Neural cell (in vitro differentiated cells): Measurements from ENCODE around the gene PTTG1IP2. TPM values are rescaled to one million over a fixed set of nuclear protein-coding genes. Genes with fewer than 3 reads are reported as not detected.

Experiments used
- H2AFZ ChIP-seq: fragments of 200-600, 300-800 bp; sonication (generic), shearing (Covaris generic); 2 replicates; pipeline ENCODE4 v1.6.0; 2014; ENCODE audit warnings: low read depth, mild to moderate bottlenecking, antibody characterized with exemption, low read length, moderate library complexity
- H3F3A ChIP-seq: fragments of 200-600 bp; shearing (Covaris generic); 2 replicates; pipeline ENCODE4 v1.6.1; 2016; ENCODE audit warnings: mild to moderate bottlenecking, moderate library complexity, mixed read lengths, antibody characterized with exemption, low read length; ENCODE audit not compliant: insufficient read depth, poor library complexity, severe bottlenecking
- H3K27ac ChIP-seq: fragments of 200-600, 300-800 bp; sonication (generic), shearing (Covaris generic); 2 replicates; pipeline ENCODE4 v1.5.1; 2014; ENCODE audit warnings: mild to moderate bottlenecking, low read length, moderate library complexity
- H3K27me3 ChIP-seq: fragments of 300-800, 200-600 bp; sonication (generic), shearing (Covaris generic); 2 replicates; pipeline ENCODE4 v1.6.0; 2014; ENCODE audit warnings: mild to moderate bottlenecking, low read depth, low read length, moderate library complexity; ENCODE audit not compliant: insufficient read depth
- H3K36me3 ChIP-seq: fragments of 300-800, 200-600 bp; sonication (generic), shearing (Covaris generic); 2 replicates; pipeline ENCODE4 v1.5.1; 2014; ENCODE audit warnings: mild to moderate bottlenecking, antibody characterized with exemption, low read length, moderate library complexity; ENCODE audit not compliant: insufficient read depth
- H3K4me2 ChIP-seq: fragments of 300-800, 200-600 bp; sonication (generic), shearing (Covaris generic); 2 replicates; pipeline ENCODE4 v1.6.0; 2014; ENCODE audit warnings: mild to moderate bottlenecking, low read length
- H3K4me3 ChIP-seq: fragments of 300-800, 200-600 bp; sonication (generic), shearing (Covaris generic); 2 replicates; pipeline ENCODE4 v1.5.1; 2014; ENCODE audit warnings: mild to moderate bottlenecking, low read length, moderate library complexity
- H3K79me2 ChIP-seq: fragments of 200-600 bp; shearing (Covaris generic); replicated peaks from 2 replicates; pipeline ENCODE4 v1.6.0; 2014; ENCODE audit warnings: mild to moderate bottlenecking, low read length, moderate library complexity; ENCODE audit not compliant: insufficient read depth
- H3K9ac ChIP-seq: fragments of 300-800, 200-600 bp; sonication (generic), shearing (Covaris generic); 2 replicates; pipeline ENCODE4 v1.6.1; 2016; ENCODE audit warnings: mild to moderate bottlenecking, low read length, mixed read lengths
- H3K9me2 ChIP-seq: fragments of 200-600 bp; shearing (Covaris generic); 2 replicates; pipeline ENCODE4 v1.6.1; 2016; ENCODE audit warnings: mild to moderate bottlenecking, low read length, mixed read lengths; ENCODE audit not compliant: insufficient read depth
- H3K9me3 ChIP-seq: fragments of 200-600, 300-800 bp; sonication (generic), shearing (Covaris generic); 2 replicates; pipeline ENCODE4 v1.6.1; 2016; ENCODE audit warnings: mild to moderate bottlenecking, mixed run types, low read length, moderate library complexity, mixed read lengths
- H4K20me1 ChIP-seq: fragments of 200-600 bp; shearing (Covaris generic); 2 replicates; pipeline ENCODE4 v1.6.1; 2016; ENCODE audit warnings: mild to moderate bottlenecking, mixed run types; ENCODE audit not compliant: insufficient read depth
- EP300 ChIP-seq: fragments of 450-650 bp; conservative IDR thresholded peaks from 2 replicates; pipeline ENCODE4 v1.6.1; 2014; ENCODE audit warnings: antibody characterized with exemption, mild to moderate bottlenecking, moderate library complexity; ENCODE audit not compliant: poor library complexity, severe bottlenecking
- EZH2 ChIP-seq: fragments of 200-600, 300-800 bp; shearing (Covaris generic), sonication (generic); IDR thresholded peaks from 2 replicates; pipeline ENCODE4 v1.6.1; 2014; ENCODE audit warnings: antibody characterized with exemption, low read length, borderline replicate concordance, mild to moderate bottlenecking; ENCODE audit not compliant: insufficient read depth, poor library complexity, severe bottlenecking
- MXI1 ChIP-seq: fragments of 450-650 bp; conservative IDR thresholded peaks from 2 replicates; pipeline ENCODE4 v1.6.1; 2014; ENCODE audit warnings: antibody characterized with exemption, mild to moderate bottlenecking; ENCODE audit not compliant: poor library complexity, severe bottlenecking
- POLR2AphosphoS5 ChIP-seq: IDR thresholded peaks from 2 replicates; pipeline ENCODE4 v1.6.1; 2012
- RAD21 ChIP-seq: fragments of 450-650 bp; conservative IDR thresholded peaks from 2 replicates; pipeline ENCODE4 v1.6.1; 2014; ENCODE audit warnings: antibody characterized with exemption, mild to moderate bottlenecking, moderate library complexity
- SMC3 ChIP-seq: fragments of 450-650 bp; conservative IDR thresholded peaks from 2 replicates; pipeline ENCODE4 v1.6.1; 2014; ENCODE audit warnings: antibody characterized with exemption, mild to moderate bottlenecking, moderate library complexity; ENCODE audit not compliant: poor library complexity
- TAF1 ChIP-seq: IDR thresholded peaks from 2 replicates; pipeline ENCODE4 v1.6.1; 2012; ENCODE audit warnings: low read depth
- polyA plus RNA-seq: library from polyadenylated mRNA; depleted of rRNA; stranded (reverse); fragments of >200 nt; gene quantifications from 2 replicates; pipeline ENCODE4 v1.2.3, GENCODE V29; 2014
- TF ChIP-seq, protein P1 (sequence below): fragments of 450-650 bp; IDR thresholded peaks from 2 replicates; pipeline ENCODE4 v1.5.1; 2014; ENCODE audit warnings: antibody characterized with exemption, mild to moderate bottlenecking, moderate library complexity; ENCODE audit not compliant: poor library complexity, severe bottlenecking
- TF ChIP-seq, protein P2 (sequence below): IDR thresholded peaks from 2 replicates; pipeline ENCODE4 v1.6.1; 2012; ENCODE audit warnings: borderline replicate concordance

PTTG1IP2 gene
- polyA plus RNA-seq, 1 donor from 2014 or later: not detected

DNA sequence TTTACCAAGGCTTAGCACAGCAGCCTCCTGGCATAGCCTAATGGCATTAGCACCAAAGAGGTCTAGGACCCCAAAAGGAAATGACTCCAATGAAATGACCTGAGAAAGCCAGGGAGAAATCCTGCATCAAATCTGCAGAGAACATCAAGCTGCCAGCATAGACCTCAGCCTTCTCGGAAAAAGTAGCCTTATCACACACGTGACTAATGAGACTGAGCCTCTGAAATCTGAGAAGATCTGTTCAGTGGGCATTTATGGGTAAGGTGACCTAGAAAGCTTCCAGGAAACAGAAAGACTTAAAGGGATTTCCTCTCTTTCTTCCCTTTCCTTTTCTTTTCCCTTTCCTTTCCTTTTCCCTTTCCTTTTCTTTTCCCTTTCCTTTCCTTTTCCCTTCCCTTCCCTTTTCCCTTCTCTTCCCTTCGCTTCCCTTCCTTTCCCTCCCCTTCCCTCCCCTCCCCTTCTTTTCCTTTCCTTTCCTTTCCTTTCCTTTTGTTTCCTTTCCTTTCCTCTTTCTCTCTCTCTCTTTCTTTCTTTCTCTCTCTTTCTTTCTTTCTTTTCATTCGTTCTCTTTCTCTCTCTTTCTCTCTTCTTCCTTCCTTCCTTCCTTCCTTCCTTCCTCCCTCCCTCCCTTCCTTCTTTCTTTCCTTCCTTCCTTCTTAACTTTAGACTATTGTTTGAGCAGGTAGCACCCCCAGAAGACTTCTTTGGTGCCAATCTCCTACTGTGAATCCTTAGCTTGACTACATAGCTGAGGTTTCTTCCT is 23.1 kb upstream of the PTTG1IP2 start:
- no peaks in the 10 kb centered on the region for H3K79me2 ChIP-seq
- no peaks in the 10 kb centered on the region for H4K20me1 ChIP-seq
- H3K9me2 ChIP-seq: no peaks in the 10 kb centered on the region
- no peak overlapping the region for H3K4me3 ChIP-seq
- no peak overlapping the region for H3K27ac ChIP-seq
- TF ChIP-seq, protein P1, sequence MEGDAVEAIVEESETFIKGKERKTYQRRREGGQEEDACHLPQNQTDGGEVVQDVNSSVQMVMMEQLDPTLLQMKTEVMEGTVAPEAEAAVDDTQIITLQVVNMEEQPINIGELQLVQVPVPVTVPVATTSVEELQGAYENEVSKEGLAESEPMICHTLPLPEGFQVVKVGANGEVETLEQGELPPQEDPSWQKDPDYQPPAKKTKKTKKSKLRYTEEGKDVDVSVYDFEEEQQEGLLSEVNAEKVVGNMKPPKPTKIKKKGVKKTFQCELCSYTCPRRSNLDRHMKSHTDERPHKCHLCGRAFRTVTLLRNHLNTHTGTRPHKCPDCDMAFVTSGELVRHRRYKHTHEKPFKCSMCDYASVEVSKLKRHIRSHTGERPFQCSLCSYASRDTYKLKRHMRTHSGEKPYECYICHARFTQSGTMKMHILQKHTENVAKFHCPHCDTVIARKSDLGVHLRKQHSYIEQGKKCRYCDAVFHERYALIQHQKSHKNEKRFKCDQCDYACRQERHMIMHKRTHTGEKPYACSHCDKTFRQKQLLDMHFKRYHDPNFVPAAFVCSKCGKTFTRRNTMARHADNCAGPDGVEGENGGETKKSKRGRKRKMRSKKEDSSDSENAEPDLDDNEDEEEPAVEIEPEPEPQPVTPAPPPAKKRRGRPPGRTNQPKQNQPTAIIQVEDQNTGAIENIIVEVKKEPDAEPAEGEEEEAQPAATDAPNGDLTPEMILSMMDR: no peak
- no peak for TF ChIP-seq MXI1
- TF ChIP-seq TAF1: no peak
- TF ChIP-seq RAD21: no peak
- no peak for TF ChIP-seq EZH2
- no peak for TF ChIP-seq EP300
- TF ChIP-seq SMC3: no peak
- no peak for TF ChIP-seq POLR2AphosphoS5
- TF ChIP-seq, protein P2, sequence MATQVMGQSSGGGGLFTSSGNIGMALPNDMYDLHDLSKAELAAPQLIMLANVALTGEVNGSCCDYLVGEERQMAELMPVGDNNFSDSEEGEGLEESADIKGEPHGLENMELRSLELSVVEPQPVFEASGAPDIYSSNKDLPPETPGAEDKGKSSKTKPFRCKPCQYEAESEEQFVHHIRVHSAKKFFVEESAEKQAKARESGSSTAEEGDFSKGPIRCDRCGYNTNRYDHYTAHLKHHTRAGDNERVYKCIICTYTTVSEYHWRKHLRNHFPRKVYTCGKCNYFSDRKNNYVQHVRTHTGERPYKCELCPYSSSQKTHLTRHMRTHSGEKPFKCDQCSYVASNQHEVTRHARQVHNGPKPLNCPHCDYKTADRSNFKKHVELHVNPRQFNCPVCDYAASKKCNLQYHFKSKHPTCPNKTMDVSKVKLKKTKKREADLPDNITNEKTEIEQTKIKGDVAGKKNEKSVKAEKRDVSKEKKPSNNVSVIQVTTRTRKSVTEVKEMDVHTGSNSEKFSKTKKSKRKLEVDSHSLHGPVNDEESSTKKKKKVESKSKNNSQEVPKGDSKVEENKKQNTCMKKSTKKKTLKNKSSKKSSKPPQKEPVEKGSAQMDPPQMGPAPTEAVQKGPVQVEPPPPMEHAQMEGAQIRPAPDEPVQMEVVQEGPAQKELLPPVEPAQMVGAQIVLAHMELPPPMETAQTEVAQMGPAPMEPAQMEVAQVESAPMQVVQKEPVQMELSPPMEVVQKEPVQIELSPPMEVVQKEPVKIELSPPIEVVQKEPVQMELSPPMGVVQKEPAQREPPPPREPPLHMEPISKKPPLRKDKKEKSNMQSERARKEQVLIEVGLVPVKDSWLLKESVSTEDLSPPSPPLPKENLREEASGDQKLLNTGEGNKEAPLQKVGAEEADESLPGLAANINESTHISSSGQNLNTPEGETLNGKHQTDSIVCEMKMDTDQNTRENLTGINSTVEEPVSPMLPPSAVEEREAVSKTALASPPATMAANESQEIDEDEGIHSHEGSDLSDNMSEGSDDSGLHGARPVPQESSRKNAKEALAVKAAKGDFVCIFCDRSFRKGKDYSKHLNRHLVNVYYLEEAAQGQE: no peak
- no peaks in the 10 kb centered on the region for H3K36me3 ChIP-seq
- H3K9me3 ChIP-seq: no peaks in the 10 kb centered on the region
- H3K4me2 ChIP-seq: no peak overlapping the region
- H3K27me3 ChIP-seq: no peaks in the 10 kb centered on the region
- no peaks in the 10 kb centered on the region for H3F3A ChIP-seq
- no peak overlapping the region for H3K9ac ChIP-seq
- no peak overlapping the region for H2AFZ ChIP-seq

DNA sequence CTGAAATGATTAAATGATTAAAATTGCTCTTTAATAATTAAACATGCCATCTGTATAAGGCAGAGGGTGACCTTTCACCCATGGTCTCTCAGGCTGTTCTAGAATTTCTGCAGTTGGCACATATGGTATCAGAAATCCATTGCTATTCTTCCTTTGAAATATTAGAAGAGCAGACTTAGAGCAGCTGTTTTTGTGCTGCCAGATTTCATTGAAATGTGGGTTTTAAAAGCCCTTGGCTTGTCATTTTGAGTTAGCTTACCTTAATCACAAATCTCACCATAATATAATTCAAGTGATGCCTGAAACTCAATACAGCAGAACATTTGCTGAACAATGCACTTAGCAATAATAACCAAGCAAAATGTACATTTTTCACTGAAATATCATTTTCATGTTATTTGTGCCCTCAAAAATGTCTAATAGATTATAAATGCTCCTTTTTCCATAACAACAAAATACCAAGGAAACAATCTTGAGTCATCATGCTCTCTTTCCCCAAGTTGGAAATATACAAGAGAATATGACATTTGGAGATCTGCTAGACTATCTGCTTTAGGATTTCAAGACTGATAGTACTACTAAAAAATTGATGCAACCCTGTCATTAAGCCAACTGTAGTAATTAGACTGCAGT is 16.1 kb upstream of the PTTG1IP2 start:
- no peaks in the 10 kb centered on the region for H3K36me3 ChIP-seq
- no peak overlapping the region for H3K4me3 ChIP-seq
- H2AFZ ChIP-seq: no peak overlapping the region
- H3K27ac ChIP-seq: no peak overlapping the region
- no peaks in the 10 kb centered on the region for H3F3A ChIP-seq
- H3K4me2 ChIP-seq: no peak overlapping the region
- H3K79me2 ChIP-seq: no peaks in the 10 kb centered on the region
- no peak overlapping the region for H3K9ac ChIP-seq
- no peaks in the 10 kb centered on the region for H3K9me2 ChIP-seq
- H4K20me1 ChIP-seq: no peaks in the 10 kb centered on the region
- TF ChIP-seq MXI1 (no peak), EZH2 (no peak), TAF1 (no peak), EP300 (no peak), RAD21 (no peak), POLR2AphosphoS5 (no peak), SMC3 (no peak)
- TF ChIP-seq, protein P2: no peak
- TF ChIP-seq, protein P1: no peak
- no peaks in the 10 kb centered on the region for H3K9me3 ChIP-seq
- H3K27me3 ChIP-seq: no peaks in the 10 kb centered on the region
